Prostate gland (tissue), 2 donors: ENCODE measurements around the gene ALDH3A1.

ENCODE experiments used
- POLR2A ChIP-seq: fragments of 450-650 bp; IDR thresholded peaks from one replicate; pipeline ENCODE4 v1.6.1; 2016; ENCODE audit warnings: antibody characterized with exemption, mild to moderate bottlenecking
- POLR2AphosphoS5 ChIP-seq: sonication (generic); formaldehyde crosslinking; IDR thresholded peaks from one replicate; pipeline ENCODE4 v1.6.1; 2017; ENCODE audit warnings: antibody characterized with exemption
- TF ChIP-seq, protein P1 (sequence below), 4 experiments: fragments of 200-600 bp in 2 of 4; fragments of 450-650 bp in 2 of 4; sonication (generic) in 2 of 4; IDR thresholded peaks; 1 replicate in 3 of 4; 2 replicates in 1 of 4; pipeline ENCODE4 v1.5.1; 2016 to 2019; ENCODE audit warnings: antibody characterized with exemption in 4 of 4, mild to moderate bottlenecking in 2 of 4, moderate library complexity in 2 of 4

DNA sequence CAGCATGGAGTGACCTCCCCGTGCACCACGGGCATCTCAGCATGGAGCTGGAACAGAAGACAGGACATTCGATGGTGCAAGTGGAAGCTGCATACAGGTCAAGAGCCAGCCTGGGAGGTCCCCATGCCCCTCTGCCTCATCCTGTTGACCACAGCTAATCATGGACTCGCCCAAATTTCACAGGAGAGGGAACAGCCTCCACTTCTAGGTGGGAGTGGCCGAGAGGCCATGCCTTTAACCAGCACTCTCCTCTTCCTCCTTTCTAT, 28.0 kb downstream of the ALDH3A1 start:
- TF ChIP-seq, protein P1, sequence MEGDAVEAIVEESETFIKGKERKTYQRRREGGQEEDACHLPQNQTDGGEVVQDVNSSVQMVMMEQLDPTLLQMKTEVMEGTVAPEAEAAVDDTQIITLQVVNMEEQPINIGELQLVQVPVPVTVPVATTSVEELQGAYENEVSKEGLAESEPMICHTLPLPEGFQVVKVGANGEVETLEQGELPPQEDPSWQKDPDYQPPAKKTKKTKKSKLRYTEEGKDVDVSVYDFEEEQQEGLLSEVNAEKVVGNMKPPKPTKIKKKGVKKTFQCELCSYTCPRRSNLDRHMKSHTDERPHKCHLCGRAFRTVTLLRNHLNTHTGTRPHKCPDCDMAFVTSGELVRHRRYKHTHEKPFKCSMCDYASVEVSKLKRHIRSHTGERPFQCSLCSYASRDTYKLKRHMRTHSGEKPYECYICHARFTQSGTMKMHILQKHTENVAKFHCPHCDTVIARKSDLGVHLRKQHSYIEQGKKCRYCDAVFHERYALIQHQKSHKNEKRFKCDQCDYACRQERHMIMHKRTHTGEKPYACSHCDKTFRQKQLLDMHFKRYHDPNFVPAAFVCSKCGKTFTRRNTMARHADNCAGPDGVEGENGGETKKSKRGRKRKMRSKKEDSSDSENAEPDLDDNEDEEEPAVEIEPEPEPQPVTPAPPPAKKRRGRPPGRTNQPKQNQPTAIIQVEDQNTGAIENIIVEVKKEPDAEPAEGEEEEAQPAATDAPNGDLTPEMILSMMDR (IDR thresholded peaks at IDR 0.05), result no peak
- TF ChIP-seq POLR2AphosphoS5 (no peak), POLR2A (no peak)
